Keratinocyte (primary cell): ENCODE results near the gene ZNF530. TPM values are rescaled to one million over a fixed set of nuclear protein-coding genes. Genes with fewer than 3 reads are reported as not detected.
A peak's percentile ranks its signal among the peaks of the same experiment; 100 is the strongest.

ENCODE experiments used
- DNase-seq: peaks from one replicate; pipeline ENCODE4 v3.0.0-alpha.2; 2011; ENCODE audit warnings: low read depth, missing footprints, low spot score
- FAIRE-seq: peaks from 2 replicates; lab custom pipeline; 2011; peaks lifted over from hg19 to GRCh38; lab: Jason Lieb, UNC
- H2AFZ ChIP-seq: 2 replicates; pipeline ENCODE4 v1.6.0; 2012; ENCODE audit warnings: low read length, control low read depth, inconsistent platforms; ENCODE audit not compliant: control insufficient read depth
- H3K27ac ChIP-seq: 2 replicates; pipeline ENCODE4 v1.5.1; 2011; ENCODE audit warnings: low read length; ENCODE audit not compliant: control insufficient read depth, insufficient read depth
- H3K27me3 ChIP-seq: 3 replicates; pipeline ENCODE4 v1.6.0; 2011; ENCODE audit warnings: low read length; ENCODE audit not compliant: control insufficient read depth, insufficient read depth; ENCODE audit errors: extremely low read depth
- H3K36me3 ChIP-seq, 2 experiments: 2 replicates in 1 of 2; 3 replicates in 1 of 2; pipeline ENCODE4 v1.5.1; 2011; ENCODE audit warnings: low read length in 2 of 2, mild to moderate bottlenecking in 1 of 2; ENCODE audit not compliant: control insufficient read depth in 2 of 2, insufficient read depth in 2 of 2; ENCODE audit errors: extremely low read depth in 1 of 2
- H3K4me1 ChIP-seq: 3 replicates; pipeline ENCODE4 v1.5.1; 2011; ENCODE audit warnings: low read length; ENCODE audit not compliant: control insufficient read depth, insufficient read depth; ENCODE audit errors: extremely low read depth
- H3K4me2 ChIP-seq: 3 replicates; pipeline ENCODE4 v1.6.0; 2011; ENCODE audit warnings: low read depth, low read length; ENCODE audit not compliant: control insufficient read depth, insufficient read depth; ENCODE audit errors: extremely low read depth
- H3K4me3 ChIP-seq, 3 experiments: fragments of 200-600 bp in 1 of 3; sonication (generic) in 1 of 3; 2 replicates in 2 of 3; 3 replicates in 1 of 3; pipeline ENCODE4 v1.5.1; 2011 to 2016; ENCODE audit warnings: low read length in 3 of 3, mild to moderate bottlenecking in 3 of 3, control low read depth in 2 of 3, inconsistent platforms in 1 of 3, low read depth in 1 of 3, mixed read lengths in 1 of 3, mixed run types in 1 of 3, moderate library complexity in 1 of 3; ENCODE audit not compliant: control insufficient read depth in 2 of 3, insufficient read depth in 2 of 3; ENCODE audit errors: extremely low read depth in 1 of 3
- H3K79me2 ChIP-seq: 2 replicates; pipeline ENCODE4 v1.6.0; 2012; ENCODE audit warnings: low read length; ENCODE audit not compliant: control insufficient read depth, insufficient read depth
- H3K9ac ChIP-seq: 3 replicates; pipeline ENCODE4 v1.6.0; 2011; ENCODE audit warnings: low read length; ENCODE audit not compliant: control insufficient read depth, insufficient read depth; ENCODE audit errors: extremely low read depth
- H3K9me1 ChIP-seq: 3 replicates; pipeline ENCODE4 v1.6.0; 2011; ENCODE audit warnings: low read length; ENCODE audit not compliant: control insufficient read depth, insufficient read depth; ENCODE audit errors: extremely low read depth
- H3K9me3 ChIP-seq: 2 replicates; pipeline ENCODE4 v1.5.1; 2012; ENCODE audit warnings: low read depth, low read length; ENCODE audit not compliant: control insufficient read depth
- H4K20me1 ChIP-seq: 3 replicates; pipeline ENCODE4 v1.6.0; 2011; ENCODE audit warnings: low read length; ENCODE audit not compliant: control insufficient read depth, insufficient read depth; ENCODE audit errors: extremely low read depth
- CTCF ChIP-seq, 3 experiments: IDR thresholded peaks in 1 of 3; conservative IDR thresholded peaks in 1 of 3; optimal IDR thresholded peaks in 1 of 3; 2 replicates in 2 of 3; 3 replicates in 1 of 3; pipeline versions ENCODE3 to v1.5.1; 2011; ENCODE audit warnings: low read length in 3 of 3, mild to moderate bottlenecking in 3 of 3, moderate library complexity in 2 of 3, control low read depth in 1 of 3, inconsistent platforms in 1 of 3; ENCODE audit not compliant: insufficient read depth in 2 of 3; ENCODE audit errors: extremely low read depth in 1 of 3
- EZH2 ChIP-seq: IDR thresholded peaks from one replicate; pipeline ENCODE4 v1.6.1; 2012; ENCODE audit warnings: inconsistent platforms, mild to moderate bottlenecking, low read length, moderate library complexity
- dilution Hi-C: fragments of 300-500 bp; cut with MboI; formaldehyde crosslinking; loops from one replicate; pipeline ENCODE4 v1.7.0; 2020; ENCODE audit warnings: low sequenced_read_pairs; ENCODE audit not compliant: extremely low pct_ligation_motif_present
- polyA plus RNA-seq, 5 experiments: library from polyadenylated mRNA; depleted of rRNA in 3 of 5; stranded (reverse) in 3 of 5; stranded (forward) in 1 of 5; unstranded in 1 of 5; fragments of >200 nt; gene quantifications; 1 replicate in 1 of 5; 2 replicates in 3 of 5; 3 replicates in 1 of 5; pipeline versions ENCODE4 v1.2.1 to v1.2.3, GENCODE V29; 2011 to 2012; ENCODE audit warnings: missing spikeins in 2 of 5, low read depth in 1 of 5, low replicate concordance in 1 of 5

ZNF530 gene
- polyA plus RNA-seq, 1 donor (not counting 4 experiments of a cell fraction or from before 2014, with no cell fraction given), result 4.2 TPM

GRCh38 chr19:57560049-57560491 lies 39.6 kb upstream of the ZNF530 start:
- Histone ChIP-seq H3K27me3 (no peaks in the 10 kb centered on the region), H4K20me1 (no peaks in the 10 kb centered on the region), H3K36me3 (peaks cover 4 to 9% of the 10 kb centered on the region in 2 experiments), H3K9me3 (peaks cover 2% of the 10 kb centered on the region), H3K9ac (peak overlapping the region; percentile 82), H2AFZ (peak overlapping the region; percentile 96), H3K4me1 (peaks cover 16% of the 10 kb centered on the region), H3K79me2 (peaks cover 23% of the 10 kb centered on the region), H3K4me2 (peak overlapping the region; percentile 94), H3K9me1 (no peaks in the 10 kb centered on the region), H3K4me3 (peak overlapping the region; percentile 67 to 89 (median 69)), H3K27ac (peak overlapping the region; percentile 53)
- TF ChIP-seq CTCF (optimal IDR thresholded peaks at IDR 0.05 in 1 of 3, IDR thresholded peaks at IDR 0.05 in 1 of 3, conservative IDR thresholded peaks at IDR 0.05 in 1 of 3; ENCODE audit: extremely low read depth in 1 of 3, insufficient read depth in 2 of 3, low read length in 3 of 3), result no peak
- TF ChIP-seq EZH2, result no peak
- no peak for DNase-seq
- FAIRE-seq, result no peak
- dilution Hi-C loops, result no loop called here

GRCh38 chr19:57563547-57563946 lies 36.1 kb upstream of the ZNF530 start:
- no peaks in the 10 kb centered on the region for H4K20me1 ChIP-seq
- H2AFZ ChIP-seq, result no peak overlapping the region
- no peak overlapping the region for H3K9ac ChIP-seq
- no peak for FAIRE-seq
- dilution Hi-C loops, result no loop called here
- H3K9me1 ChIP-seq, result no peaks in the 10 kb centered on the region
- H3K4me1 ChIP-seq, result peaks cover 12% of the 10 kb centered on the region
- no peak for TF ChIP-seq CTCF (optimal IDR thresholded peaks at IDR 0.05 in 1 of 3, IDR thresholded peaks at IDR 0.05 in 1 of 3, conservative IDR thresholded peaks at IDR 0.05 in 1 of 3; ENCODE audit: extremely low read depth in 1 of 3, insufficient read depth in 2 of 3, low read length in 3 of 3)
- H3K9me3 ChIP-seq, result peaks cover 12% of the 10 kb centered on the region
- no peaks in the 10 kb centered on the region for H3K27me3 ChIP-seq
- DNase-seq, result no peak
- H3K79me2 ChIP-seq, result peaks cover 10% of the 10 kb centered on the region
- H3K27ac ChIP-seq, result no peak overlapping the region
- no peak overlapping the region for H3K4me3 ChIP-seq
- no peak overlapping the region for H3K4me2 ChIP-seq
- H3K36me3 ChIP-seq, result no peaks in the 10 kb centered on the region
